ENCODE data around the gene LHX1. TPM values are rescaled to one million over a fixed set of nuclear protein-coding genes. Genes with fewer than 3 reads are reported as not detected.

LHX1 gene
- total and polyA plus RNA-seq, 2 donors (not counting 1 experiment from before 2014, with no cell fraction given), result not detected

GRCh38 chr17:36934144-36934691 is 3.1 kb upstream of the LHX1 start:
- no peaks in the 10 kb centered on the region for H3K36me3 ChIP-seq (ENCODE audit: control insufficient read depth, insufficient read depth, low read length)
- H3K27me3 ChIP-seq (ENCODE audit: control insufficient read depth, insufficient read depth, low read length), result peaks cover 99% of the 10 kb centered on the region
- no peak overlapping the region for H3K27ac ChIP-seq (ENCODE audit: insufficient read depth, low read length)
- H4K20me1 ChIP-seq (ENCODE audit: control insufficient read depth, extremely low read depth, insufficient read depth, low read length), result no peaks in the 10 kb centered on the region
- no peaks in the 10 kb centered on the region for H3K9me3 ChIP-seq (ENCODE audit: control insufficient read depth, insufficient read depth, low read depth, low read length)
- no peak for DNase-seq (ENCODE audit: low read depth in 2 of 2)
- no peak overlapping the region for H3K4me3 ChIP-seq (replicated peaks in 1 of 4; ENCODE audit: control extremely low read depth in 1 of 4, insufficient read depth in 1 of 4, low read depth in 3 of 4, low read length in 4 of 4)
- no peak overlapping the region for H3K9ac ChIP-seq (ENCODE audit: insufficient read depth, low read length)
- H3K79me2 ChIP-seq (ENCODE audit: control insufficient read depth, insufficient read depth, low read length), result no peaks in the 10 kb centered on the region
- TF ChIP-seq CTCF (conservative IDR thresholded peaks at IDR 0.05 in 1 of 2, IDR thresholded peaks at IDR 0.05 in 1 of 2; ENCODE audit: low read depth in 1 of 2, low read length in 2 of 2), result no peak
- TF ChIP-seq EZH2 (IDR thresholded peaks at IDR 0.05; ENCODE audit: low read length, missing control alignments), result peak; percentile 92
- no peaks in the 10 kb centered on the region for H3K4me1 ChIP-seq (ENCODE audit: control insufficient read depth, extremely low read depth, insufficient read depth, low read length)
- peak overlapping the region; percentile 23 for H3K4me2 ChIP-seq (ENCODE audit: extremely low read depth, insufficient read depth, low read length)
- no peak overlapping the region for H2AFZ ChIP-seq (ENCODE audit: low read length)

DNA sequence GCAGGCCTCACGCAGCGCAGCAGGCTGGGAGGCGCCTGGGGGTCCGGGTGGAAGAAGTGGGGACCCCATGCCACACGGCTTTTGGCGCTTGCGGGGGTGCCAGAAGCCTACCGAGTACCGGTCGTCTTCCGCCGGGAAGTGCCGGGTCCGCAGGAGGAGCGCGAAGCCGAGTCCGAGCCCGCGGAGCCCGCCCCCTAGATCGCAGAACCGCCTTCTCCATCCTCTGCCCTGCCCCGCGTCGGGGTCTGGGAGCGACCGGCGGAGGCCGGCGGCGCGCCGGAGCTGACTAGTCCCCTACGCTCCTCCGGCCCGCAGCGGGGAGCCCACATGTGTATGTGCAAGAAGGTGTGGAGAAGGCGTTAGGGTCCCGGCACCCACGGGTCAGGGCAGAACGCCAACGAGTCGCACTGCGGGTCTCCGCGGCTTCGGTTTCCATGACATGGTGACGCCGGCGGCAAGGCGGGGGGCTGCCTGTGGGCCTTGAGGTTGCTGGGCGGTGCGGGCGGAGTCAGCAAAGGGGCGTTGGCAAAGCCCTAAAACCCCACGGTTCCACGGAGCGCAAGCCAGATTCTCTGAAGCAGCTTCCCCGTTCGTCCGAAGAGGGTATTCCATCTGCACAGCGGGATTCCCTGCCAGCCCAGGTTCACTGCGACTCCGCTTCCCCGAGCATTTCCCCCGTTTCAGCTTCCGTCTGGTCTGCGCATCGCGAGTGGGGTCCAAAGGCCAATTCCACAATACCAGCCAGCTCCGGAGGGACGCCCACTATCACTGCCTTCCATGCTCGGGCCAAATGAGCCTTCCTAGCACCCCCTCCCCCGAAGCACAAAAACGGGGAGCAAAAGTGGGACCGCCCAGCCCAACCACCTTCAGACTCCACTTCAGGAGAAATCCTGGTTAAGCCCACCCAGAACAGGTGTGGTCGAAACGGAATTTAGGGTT is 2.3 kb upstream of the LHX1 start:
- Histone ChIP-seq H3K27ac (ENCODE audit: insufficient read depth, low read length) (no peak overlapping the region), H3K4me3 (replicated peaks in 1 of 4; ENCODE audit: control extremely low read depth in 1 of 4, insufficient read depth in 1 of 4, low read depth in 3 of 4, low read length in 4 of 4) (no peak overlapping the region), H3K27me3 (ENCODE audit: control insufficient read depth, insufficient read depth, low read length) (peaks cover 99% of the 10 kb centered on the region), H3K36me3 (ENCODE audit: control insufficient read depth, insufficient read depth, low read length) (no peaks in the 10 kb centered on the region), H2AFZ (ENCODE audit: low read length) (no peak overlapping the region), H4K20me1 (ENCODE audit: control insufficient read depth, extremely low read depth, insufficient read depth, low read length) (no peaks in the 10 kb centered on the region), H3K79me2 (ENCODE audit: control insufficient read depth, insufficient read depth, low read length) (no peaks in the 10 kb centered on the region), H3K4me1 (ENCODE audit: control insufficient read depth, extremely low read depth, insufficient read depth, low read length) (no peaks in the 10 kb centered on the region), H3K4me2 (ENCODE audit: extremely low read depth, insufficient read depth, low read length) (no peak overlapping the region), H3K9ac (ENCODE audit: insufficient read depth, low read length) (no peak overlapping the region), H3K9me3 (ENCODE audit: control insufficient read depth, insufficient read depth, low read depth, low read length) (no peaks in the 10 kb centered on the region)
- TF ChIP-seq EZH2 (IDR thresholded peaks at IDR 0.05; ENCODE audit: low read length, missing control alignments) (peak; percentile 100), CTCF (conservative IDR thresholded peaks at IDR 0.05 in 1 of 2, IDR thresholded peaks at IDR 0.05 in 1 of 2; ENCODE audit: low read depth in 1 of 2, low read length in 2 of 2) (no peak)
- DNase-seq (ENCODE audit: low read depth in 2 of 2), result no peak

DNA sequence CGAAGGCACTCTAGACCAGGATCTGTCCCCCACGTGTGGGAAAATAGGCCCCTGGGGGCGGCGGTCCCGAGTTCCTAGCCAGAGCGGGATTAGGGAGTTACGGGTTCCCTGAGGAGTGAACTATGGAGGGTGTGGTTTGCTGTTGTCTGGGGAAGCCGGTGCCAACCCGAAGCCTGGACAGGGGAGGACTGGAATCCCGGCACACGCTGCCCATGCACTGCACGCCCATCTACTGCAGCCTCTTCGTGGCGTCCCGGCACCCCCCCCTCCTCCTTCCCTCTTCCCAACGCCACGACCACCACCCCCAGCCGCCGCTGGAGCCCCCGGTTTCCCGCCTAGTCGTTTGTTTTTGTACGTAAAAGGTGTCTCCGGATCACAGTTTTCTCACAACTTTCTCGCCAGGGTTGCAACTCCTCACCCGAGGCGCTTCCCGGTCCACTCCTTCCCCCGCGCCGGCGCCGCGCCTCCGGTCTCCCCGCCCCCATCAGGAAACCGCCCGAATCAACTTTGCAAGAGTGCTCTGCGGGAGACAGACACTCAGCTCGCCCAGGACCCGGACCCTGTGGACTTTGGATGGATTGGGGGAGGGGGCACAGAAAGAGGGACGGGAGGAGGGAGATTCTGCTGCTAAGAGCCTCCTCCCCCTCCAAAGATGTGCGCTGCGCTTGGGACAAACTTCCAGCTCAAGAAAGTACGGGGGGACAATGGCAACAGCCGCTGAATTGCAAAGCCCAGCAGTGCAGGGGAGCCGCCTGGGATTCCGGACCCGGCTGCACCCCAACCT is 1.4 kb upstream of the LHX1 start:
- H3K4me3 ChIP-seq (replicated peaks in 1 of 4; ENCODE audit: control extremely low read depth in 1 of 4, insufficient read depth in 1 of 4, low read depth in 3 of 4, low read length in 4 of 4), result no peak overlapping the region
- H4K20me1 ChIP-seq (ENCODE audit: control insufficient read depth, extremely low read depth, insufficient read depth, low read length), result no peaks in the 10 kb centered on the region
- H3K9ac ChIP-seq (ENCODE audit: insufficient read depth, low read length), result no peak overlapping the region
- H3K27ac ChIP-seq (ENCODE audit: insufficient read depth, low read length), result no peak overlapping the region
- no peak for TF ChIP-seq CTCF (conservative IDR thresholded peaks at IDR 0.05 in 1 of 2, IDR thresholded peaks at IDR 0.05 in 1 of 2; ENCODE audit: low read depth in 1 of 2, low read length in 2 of 2)
- peak; percentile 86 for TF ChIP-seq EZH2 (IDR thresholded peaks at IDR 0.05; ENCODE audit: low read length, missing control alignments)
- H3K4me1 ChIP-seq (ENCODE audit: control insufficient read depth, extremely low read depth, insufficient read depth, low read length), result no peaks in the 10 kb centered on the region
- no peaks in the 10 kb centered on the region for H3K9me3 ChIP-seq (ENCODE audit: control insufficient read depth, insufficient read depth, low read depth, low read length)
- peaks cover 98% of the 10 kb centered on the region for H3K27me3 ChIP-seq (ENCODE audit: control insufficient read depth, insufficient read depth, low read length)
- H3K4me2 ChIP-seq (ENCODE audit: extremely low read depth, insufficient read depth, low read length), result no peak overlapping the region
- DNase-seq (ENCODE audit: low read depth in 2 of 2), result no peak
- no peaks in the 10 kb centered on the region for H3K79me2 ChIP-seq (ENCODE audit: control insufficient read depth, insufficient read depth, low read length)
- no peak overlapping the region for H2AFZ ChIP-seq (ENCODE audit: low read length)
- H3K36me3 ChIP-seq (ENCODE audit: control insufficient read depth, insufficient read depth, low read length), result no peaks in the 10 kb centered on the region

Data from fibroblast of lung (primary cell).